Measurements from ENCODE around the gene THRSP. TPM values are rescaled to one million over a fixed set of nuclear protein-coding genes. Genes with fewer than 3 reads are reported as not detected.

THRSP gene
- total RNA-seq, 1 donor from 2014 or later, result not detected

DNA sequence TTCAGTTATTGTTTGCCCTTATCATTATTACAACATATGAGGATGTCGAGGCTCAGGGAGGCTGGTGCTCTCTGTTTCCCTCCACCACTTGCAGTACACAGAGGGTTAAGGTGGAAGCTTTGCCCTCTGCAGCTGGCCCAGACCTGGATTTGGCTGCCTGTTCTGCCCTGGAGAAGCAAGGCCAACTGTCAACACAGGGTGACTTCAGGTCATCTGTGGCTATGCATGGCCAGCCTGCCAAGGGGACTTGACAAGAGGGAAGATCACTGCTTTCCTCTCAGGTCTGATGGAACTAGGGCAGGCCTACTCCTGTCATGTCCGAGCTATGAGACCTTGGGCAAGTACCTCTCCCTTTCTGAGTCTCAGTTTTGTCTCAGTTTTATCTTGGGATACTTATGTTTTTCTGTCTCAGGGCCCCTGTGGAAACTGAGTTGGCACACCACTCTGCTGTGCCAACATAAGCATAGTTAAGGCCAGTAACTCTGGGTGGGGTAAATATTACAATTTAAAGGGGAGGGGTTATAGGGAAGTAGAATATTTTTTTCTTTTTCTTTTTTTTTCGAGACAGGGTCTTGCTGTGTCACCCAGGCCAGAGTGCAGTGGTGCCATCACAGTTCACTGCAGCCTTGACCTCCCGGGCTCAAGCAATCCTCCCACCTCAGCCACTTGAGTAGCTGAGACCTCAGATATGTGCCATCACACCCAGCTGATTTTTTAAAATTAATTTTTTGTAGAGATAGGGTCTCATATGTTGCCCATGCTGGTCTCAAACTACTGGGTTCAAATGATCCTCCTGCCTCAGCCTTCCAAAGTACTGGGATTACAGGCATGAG, 2.4 kb upstream of the THRSP start:
- peaks cover 2% of the 10 kb centered on the region for H3K27me3 Mint-ChIP-seq (ENCODE audit: unreplicated experiment)
- DNase-seq (ENCODE audit: low spot score), result no peak
- no peak overlapping the region for H3K4me3 Mint-ChIP-seq (ENCODE audit: unreplicated experiment)
- no peak overlapping the region for H3K27ac Mint-ChIP-seq (ENCODE audit: unreplicated experiment)
- peaks cover 6% of the 10 kb centered on the region for H3K36me3 Mint-ChIP-seq (ENCODE audit: low read depth, unreplicated experiment)
- no peaks in the 10 kb centered on the region for H3K4me1 Mint-ChIP-seq (ENCODE audit: unreplicated experiment)
- H3K9me3 Mint-ChIP-seq (ENCODE audit: unreplicated experiment), result no peaks in the 10 kb centered on the region
- TF ChIP-seq, protein P1, sequence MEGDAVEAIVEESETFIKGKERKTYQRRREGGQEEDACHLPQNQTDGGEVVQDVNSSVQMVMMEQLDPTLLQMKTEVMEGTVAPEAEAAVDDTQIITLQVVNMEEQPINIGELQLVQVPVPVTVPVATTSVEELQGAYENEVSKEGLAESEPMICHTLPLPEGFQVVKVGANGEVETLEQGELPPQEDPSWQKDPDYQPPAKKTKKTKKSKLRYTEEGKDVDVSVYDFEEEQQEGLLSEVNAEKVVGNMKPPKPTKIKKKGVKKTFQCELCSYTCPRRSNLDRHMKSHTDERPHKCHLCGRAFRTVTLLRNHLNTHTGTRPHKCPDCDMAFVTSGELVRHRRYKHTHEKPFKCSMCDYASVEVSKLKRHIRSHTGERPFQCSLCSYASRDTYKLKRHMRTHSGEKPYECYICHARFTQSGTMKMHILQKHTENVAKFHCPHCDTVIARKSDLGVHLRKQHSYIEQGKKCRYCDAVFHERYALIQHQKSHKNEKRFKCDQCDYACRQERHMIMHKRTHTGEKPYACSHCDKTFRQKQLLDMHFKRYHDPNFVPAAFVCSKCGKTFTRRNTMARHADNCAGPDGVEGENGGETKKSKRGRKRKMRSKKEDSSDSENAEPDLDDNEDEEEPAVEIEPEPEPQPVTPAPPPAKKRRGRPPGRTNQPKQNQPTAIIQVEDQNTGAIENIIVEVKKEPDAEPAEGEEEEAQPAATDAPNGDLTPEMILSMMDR (IDR thresholded peaks at IDR 0.05; ENCODE audit: unreplicated experiment), result no peak

DNA sequence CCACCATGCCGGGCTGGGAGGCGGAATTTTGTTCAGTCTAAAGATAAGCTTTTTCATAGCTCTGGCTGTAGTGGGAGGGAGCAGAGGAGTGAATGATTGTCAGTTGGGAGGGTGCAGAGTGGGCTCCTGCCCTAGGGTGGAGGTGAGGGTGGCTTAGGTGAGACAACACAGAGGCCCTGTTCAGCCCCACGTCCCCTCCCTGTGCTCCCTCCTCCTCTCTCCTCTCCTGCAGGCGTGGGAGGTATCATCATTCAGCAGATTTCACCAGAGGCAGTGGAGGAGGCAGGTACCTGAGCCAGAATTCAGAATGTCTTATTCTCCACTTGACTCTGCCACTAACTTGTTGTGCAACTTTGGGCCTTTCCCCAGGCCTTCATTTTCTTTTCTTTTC, 1.7 kb upstream of the THRSP start:
- TF ChIP-seq, protein P1 (IDR thresholded peaks at IDR 0.05; ENCODE audit: unreplicated experiment), result no peak
- Mint-ChIP-seq H3K36me3 (ENCODE audit: low read depth, unreplicated experiment) (peaks cover 6% of the 10 kb centered on the region), H3K27me3 (ENCODE audit: unreplicated experiment) (peaks cover 2% of the 10 kb centered on the region), H3K27ac (ENCODE audit: unreplicated experiment) (no peak overlapping the region), H3K4me1 (ENCODE audit: unreplicated experiment) (no peaks in the 10 kb centered on the region), H3K4me3 (ENCODE audit: unreplicated experiment) (no peak overlapping the region), H3K9me3 (ENCODE audit: unreplicated experiment) (no peaks in the 10 kb centered on the region)
- DNase-seq (ENCODE audit: low spot score), result no peak

DNA sequence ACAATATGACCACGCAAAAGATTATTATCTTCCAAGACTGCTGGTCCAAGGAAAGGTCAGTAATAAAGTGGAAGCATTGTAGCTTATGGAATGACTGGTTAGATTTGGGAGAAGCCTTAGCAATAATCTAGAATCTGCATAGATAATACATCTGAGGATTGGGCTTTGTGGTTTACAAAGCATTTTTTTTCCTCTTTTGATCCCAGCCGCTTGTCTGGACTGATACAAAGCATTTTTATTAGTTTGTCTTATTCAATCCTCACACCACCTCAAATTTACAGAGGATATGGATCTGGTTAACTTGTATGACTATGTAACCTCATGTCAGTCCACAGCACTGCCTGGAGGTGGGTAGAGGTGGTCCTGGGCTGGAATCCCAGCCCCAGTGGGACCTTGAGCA, 990 bp upstream of the THRSP start:
- H3K4me1 Mint-ChIP-seq (ENCODE audit: unreplicated experiment), result no peaks in the 10 kb centered on the region
- no peak for DNase-seq (ENCODE audit: low spot score)
- no peaks in the 10 kb centered on the region for H3K9me3 Mint-ChIP-seq (ENCODE audit: unreplicated experiment)
- H3K27ac Mint-ChIP-seq (ENCODE audit: unreplicated experiment), result no peak overlapping the region
- H3K36me3 Mint-ChIP-seq (ENCODE audit: low read depth, unreplicated experiment), result peaks cover 11% of the 10 kb centered on the region
- TF ChIP-seq, protein P1 (IDR thresholded peaks at IDR 0.05; ENCODE audit: unreplicated experiment), result no peak
- peaks cover 3% of the 10 kb centered on the region for H3K27me3 Mint-ChIP-seq (ENCODE audit: unreplicated experiment)
- no peak overlapping the region for H3K4me3 Mint-ChIP-seq (ENCODE audit: unreplicated experiment)

DNA sequence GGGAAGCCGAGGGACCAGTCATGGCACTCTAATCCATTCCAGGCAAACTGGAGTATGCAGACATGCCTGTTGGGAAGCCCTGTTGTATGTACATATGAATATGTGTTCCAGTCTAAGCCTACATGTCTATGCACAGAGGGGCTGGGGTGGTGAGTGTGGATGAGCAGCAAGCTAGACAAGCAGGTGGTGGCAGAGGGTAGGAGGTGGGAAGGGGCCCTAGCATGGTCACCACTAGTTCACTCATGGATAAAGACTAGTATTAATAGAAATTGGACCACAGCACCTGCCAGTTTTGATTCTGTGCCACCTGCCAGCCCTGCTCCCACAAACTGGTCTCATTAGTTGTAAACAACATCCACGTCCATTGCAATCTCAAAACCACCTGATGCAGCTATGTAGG, 1.5 kb downstream of the THRSP start:
- Mint-ChIP-seq H3K27me3 (ENCODE audit: unreplicated experiment) (peaks cover 4% of the 10 kb centered on the region), H3K27ac (ENCODE audit: unreplicated experiment) (no peak overlapping the region), H3K36me3 (ENCODE audit: low read depth, unreplicated experiment) (peaks cover 17% of the 10 kb centered on the region), H3K4me1 (ENCODE audit: unreplicated experiment) (no peaks in the 10 kb centered on the region), H3K9me3 (ENCODE audit: unreplicated experiment) (no peaks in the 10 kb centered on the region), H3K4me3 (ENCODE audit: unreplicated experiment) (no peak overlapping the region)
- no peak for DNase-seq (ENCODE audit: low spot score)
- TF ChIP-seq, protein P1 (IDR thresholded peaks at IDR 0.05; ENCODE audit: unreplicated experiment), result no peak

DNA sequence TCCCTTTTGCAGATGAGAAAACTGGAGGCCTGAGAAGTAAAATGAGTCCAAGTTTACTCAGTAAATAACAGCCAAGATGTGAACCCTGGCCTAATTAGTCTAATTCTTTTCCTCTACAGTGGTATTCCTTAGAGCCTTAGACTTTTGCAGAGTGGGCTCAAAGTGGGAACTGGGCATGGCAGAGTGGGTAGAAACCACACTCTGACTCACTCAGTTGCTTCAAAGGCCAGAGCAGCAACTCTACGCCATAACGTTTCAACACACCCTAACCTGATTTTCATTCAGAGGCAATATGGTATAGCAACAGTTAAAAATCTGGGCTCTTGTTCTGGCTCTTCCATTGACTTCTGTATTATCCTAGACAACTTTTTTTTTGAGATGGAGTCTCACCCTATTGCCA, 2.8 kb downstream of the THRSP start:
- H3K27me3 Mint-ChIP-seq (ENCODE audit: unreplicated experiment), result peaks cover 4% of the 10 kb centered on the region
- TF ChIP-seq, protein P1 (IDR thresholded peaks at IDR 0.05; ENCODE audit: unreplicated experiment), result no peak
- DNase-seq (ENCODE audit: low spot score), result no peak
- H3K4me3 Mint-ChIP-seq (ENCODE audit: unreplicated experiment), result no peak overlapping the region
- no peaks in the 10 kb centered on the region for H3K4me1 Mint-ChIP-seq (ENCODE audit: unreplicated experiment)
- H3K9me3 Mint-ChIP-seq (ENCODE audit: unreplicated experiment), result no peaks in the 10 kb centered on the region
- H3K36me3 Mint-ChIP-seq (ENCODE audit: low read depth, unreplicated experiment), result peaks cover 18% of the 10 kb centered on the region
- H3K27ac Mint-ChIP-seq (ENCODE audit: unreplicated experiment), result no peak overlapping the region
